CMK (cell line): ENCODE data around the gene DEPDC1B.
"Not testable (repeated sequence)": the region's sequence is repeated elsewhere in the genome, so short reads cannot be mapped to it uniquely, and the experiment has no call there.

Source experiments
- DNase-seq: peaks from one replicate; pipeline ENCODE4 v3.0.0-alpha.2; 2010; ENCODE audit warnings: low read depth

DEPDC1B gene

GRCh38 chr5:60583616-60584015 lies 116.3 kb downstream of the DEPDC1B start:
- no peak for DNase-seq

- no peak for DNase-seq
Measured at GRCh38 chr5:60578315-60578714, 121.7 kb downstream of the DEPDC1B start.

GRCh38 chr5:60577116-60577515 lies 122.8 kb downstream of the DEPDC1B start:
- DNase-seq: no peak

- DNase-seq: no peak
Measured at GRCh38 chr5:60576425-60576824, 123.5 kb downstream of the DEPDC1B start.

GRCh38 chr5:60568646-60569045 lies 131.3 kb downstream of the DEPDC1B start:
- DNase-seq: no peak

GRCh38 chr5:60563696-60564324 lies 136.2 kb downstream of the DEPDC1B start:
- no peak for DNase-seq

GRCh38 chr5:60553291-60553690 lies 146.7 kb downstream of the DEPDC1B start:
- not testable (repeated sequence) for DNase-seq

GRCh38 chr5:60551829-60552228 lies 148.1 kb downstream of the DEPDC1B start:
- no peak for DNase-seq

- DNase-seq: no peak
Measured at GRCh38 chr5:60551250-60551649, 148.7 kb downstream of the DEPDC1B start.

GRCh38 chr5:60550311-60550710 lies 149.7 kb downstream of the DEPDC1B start:
- no peak for DNase-seq

- DNase-seq: no peak
Measured at GRCh38 chr5:60549841-60550240, 150.1 kb downstream of the DEPDC1B start.
